ENCODE results near the gene TLX1. TPM values are rescaled to one million over a fixed set of nuclear protein-coding genes. Genes with fewer than 3 reads are reported as not detected.

TLX1 gene
- total and polyA plus RNA-seq, 9 of the 15 experiments (the other 6 are each of a cell fraction or from before 2014, with no cell fraction given) = 0.03 to 3.3 (median 0.19) TPM; not detected in 1

- WGBS (ENCODE audit: insufficient coverage, low coverage, missing lambda C conversion rate) = 2% methylated on average over 6 of the region's 6 CpGs
- Histone ChIP-seq H3K4me2 (ENCODE audit: insufficient read depth, low read length) (no peak overlapping the region), H3K36me3 (ENCODE audit: control insufficient read depth, insufficient read depth, low read length) (no peaks in the 10 kb centered on the region), H3K27me3 (ENCODE audit: control insufficient read depth in 2 of 2, insufficient read depth in 2 of 2, low read length in 2 of 2) (peaks cover 13 to 32% of the 10 kb centered on the region in 2 experiments; a peak in 3 of 5 replicates), H3K9me3 (replicated peaks; ENCODE audit: control insufficient read depth, insufficient read depth, low read depth, low read length) (no peaks in the 10 kb centered on the region), H3K9me1 (ENCODE audit: control insufficient read depth, insufficient read depth, low read length) (no peaks in the 10 kb centered on the region), H2AFZ (ENCODE audit: low read depth, low read length) (no peak overlapping the region), H3K4me3 (no peak overlapping the region), H3K4me1 (replicated peaks in 1 of 2; ENCODE audit: control insufficient read depth in 2 of 2, insufficient read depth in 2 of 2, low read length in 2 of 2) (peaks cover 0 to 7% of the 10 kb centered on the region in 2 experiments; a peak in 2 of 5 replicates), H3K9ac (ENCODE audit: insufficient read depth in 1 of 2, low read depth in 2 of 2, low read length in 2 of 2) (no peak overlapping the region), H3K79me2 (ENCODE audit: control insufficient read depth, insufficient read depth, low read length) (no peaks in the 10 kb centered on the region), H3K27ac (ENCODE audit: extremely low read depth, low read depth, low read length) (no peak overlapping the region), H4K20me1 (replicated peaks; ENCODE audit: control insufficient read depth, insufficient read depth, low read length) (no peaks in the 10 kb centered on the region)
- no peak for ATAC-seq
- intact Hi-C loops (cut with micrococcal nuclease) = no loop called here
- no TSS peak for BruUV-seq (replicated peaks)
- POLR2A ChIA-PET = no interaction called here
- no peak for DNase-seq (ENCODE audit: extremely low read depth in 1 of 4, low spot score in 3 of 4)
- in situ Hi-C loops (cut with MboI) = no loop called here
- CTCF ChIA-PET (ENCODE audit: low intra/inter-chr PET ratio) = no interaction called here
- no peak for FAIRE-seq
- no peak for TF ChIP-seq WHSC1 (IDR thresholded peaks at IDR 0.05; ENCODE audit: low read length)
- TF ChIP-seq RREB1 (CRISPR knock-in tag; IDR thresholded peaks at IDR 0.05) = no peak
- no peak for TF ChIP-seq ZC3H4 (CRISPR knock-in tag; IDR thresholded peaks at IDR 0.05; ENCODE audit: borderline replicate concordance)
- no peak for TF ChIP-seq PKNOX1 (IDR thresholded peaks at IDR 0.05)
- no peak for TF ChIP-seq SREBF1 (IDR thresholded peaks at IDR 0.05; ENCODE audit: borderline replicate concordance, low read depth, low read length)
- no peak for TF ChIP-seq POLR2B (IDR thresholded peaks at IDR 0.05; ENCODE audit: low read depth, partially characterized antibody)
- TF ChIP-seq TCF7 (IDR thresholded peaks at IDR 0.05; ENCODE audit: borderline replicate concordance) = no peak
- TF ChIP-seq PHF21A (IDR thresholded peaks at IDR 0.05; ENCODE audit: borderline replicate concordance, low read depth) = no peak
These were observed 14.3 kb upstream of the TLX1 start for GRCh38 chr10:101116754-101117153.
